NCI-H82 treated with DMSO at 0.1 percent for 48 hours (cell line): ENCODE results near the gene GPX6.
"Not testable (repeated sequence)": the region's sequence is repeated elsewhere in the genome, so short reads cannot be mapped to it uniquely, and the experiment has no call there.

Source experiments
- DNase-seq: peaks from one replicate; lab custom pipeline; 2025; ENCODE audit not compliant: unreplicated experiment; lab: John Stamatoyannopoulos, UW

The GPX6 gene

DNA sequence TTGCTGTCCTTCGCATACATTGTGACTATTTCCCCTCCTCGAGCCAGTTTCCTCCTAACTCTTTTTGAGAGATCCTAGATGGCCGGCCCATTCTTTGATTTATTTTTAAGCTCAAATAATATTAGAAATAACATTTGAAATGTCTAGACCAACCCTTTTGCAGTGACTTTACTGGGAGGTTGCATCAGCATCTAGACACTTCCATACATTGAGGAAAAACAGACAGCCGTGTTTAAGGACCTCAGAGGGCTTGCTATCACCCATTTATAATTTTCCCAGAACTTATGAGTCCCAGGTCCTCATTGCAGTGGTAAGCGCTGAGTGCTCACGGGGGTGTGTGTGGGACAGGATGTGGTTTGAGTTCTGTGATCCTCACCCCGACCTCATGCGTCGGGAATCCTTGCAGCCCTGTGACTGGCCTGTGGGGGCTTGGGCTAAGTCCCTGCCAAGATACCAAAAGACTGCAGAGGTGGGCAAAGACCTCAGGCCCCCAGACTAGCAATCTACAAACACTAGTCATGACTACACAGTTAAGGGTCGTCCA is 10.0 kb upstream of the GPX6 start, which contains the start of gene GPX5:
GPX5 (plus strand) TSS at position 386 of the 544 bp plus-strand sequence; CDS start at position 519, 133 bp downstream.
- DNase-seq, result no peak

GRCh38 chr6:28523241-28523622 is 7.6 kb upstream of the GPX6 start:
- peak; percentile 21 for DNase-seq

DNA sequence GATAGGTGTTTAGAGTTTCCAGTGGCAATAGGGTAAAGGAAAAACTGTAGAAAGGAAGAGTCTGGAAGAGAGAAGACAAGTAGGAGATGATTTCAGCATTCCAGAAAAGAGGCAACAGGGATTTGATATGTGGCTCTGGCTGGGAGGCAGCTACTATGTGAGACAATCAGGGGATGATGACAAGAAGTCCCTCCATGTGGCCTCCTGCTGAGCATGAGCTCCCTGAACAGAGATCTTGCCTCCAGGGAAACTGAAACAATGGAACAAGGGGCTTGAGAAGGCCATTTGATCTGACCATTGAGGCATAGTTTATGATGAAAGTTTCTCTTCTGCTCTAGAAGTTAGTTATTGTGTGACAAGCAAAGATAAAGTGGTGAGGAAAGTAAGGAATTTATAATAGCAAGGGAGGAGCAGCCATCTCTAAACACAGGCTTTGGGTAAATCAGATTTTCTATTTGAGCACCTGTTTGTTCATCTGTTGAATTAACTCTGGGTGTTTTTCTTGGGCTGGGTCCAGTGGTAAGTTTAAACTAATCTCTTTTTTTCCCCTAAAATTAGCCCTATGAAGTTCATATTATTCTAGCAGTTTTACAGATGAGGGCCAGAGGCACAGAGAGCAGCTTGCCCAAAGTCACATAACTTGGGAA is 7.1 kb upstream of the GPX6 start:
- peak; percentile 22 for DNase-seq

- no peak for DNase-seq
These were observed 2.4 kb upstream of the GPX6 start for GRCh38 chr6:28517964-28518363.

GRCh38 chr6:28512387-28512786 is 3.2 kb downstream of the GPX6 start:
- DNase-seq, result not testable (repeated sequence)

GRCh38 chr6:28511628-28512300 is 3.8 kb downstream of the GPX6 start:
- no peak for DNase-seq

GRCh38 chr6:28506807-28507475 is 8.7 kb downstream of the GPX6 start:
- DNase-seq, result no peak

- no peak for DNase-seq
These were observed 9.9 kb downstream of the GPX6 start for GRCh38 chr6:28505733-28506132.

DNA sequence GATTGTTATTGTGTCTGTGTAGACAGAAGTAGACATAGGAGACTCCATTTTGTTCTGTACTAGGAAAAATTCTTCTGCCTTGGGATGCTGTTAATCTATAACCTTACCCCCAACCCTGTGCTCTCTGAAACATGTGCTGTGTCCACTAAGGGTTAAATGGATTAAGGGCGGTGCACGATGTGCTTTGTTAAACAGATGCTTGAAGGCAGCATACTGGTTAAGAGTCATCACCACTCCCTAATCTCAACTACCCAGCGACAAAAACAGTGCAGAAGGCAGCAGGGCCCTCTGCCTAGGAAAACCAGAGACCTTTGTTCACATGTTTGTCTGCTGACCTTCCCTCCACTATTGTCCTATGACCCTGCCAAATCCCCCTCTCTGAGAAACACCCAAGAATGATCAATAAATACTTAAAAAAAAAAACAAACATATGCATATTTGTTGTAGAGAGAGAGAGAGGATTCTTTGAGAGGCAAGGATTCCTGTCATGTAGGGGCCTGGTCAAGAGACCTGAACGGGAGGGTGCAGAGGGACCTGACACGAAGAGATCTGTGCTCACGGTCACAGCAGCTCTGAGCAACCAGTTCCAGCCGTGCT is 12.8 kb downstream of the GPX6 start:
- not testable (repeated sequence) for DNase-seq

DNA sequence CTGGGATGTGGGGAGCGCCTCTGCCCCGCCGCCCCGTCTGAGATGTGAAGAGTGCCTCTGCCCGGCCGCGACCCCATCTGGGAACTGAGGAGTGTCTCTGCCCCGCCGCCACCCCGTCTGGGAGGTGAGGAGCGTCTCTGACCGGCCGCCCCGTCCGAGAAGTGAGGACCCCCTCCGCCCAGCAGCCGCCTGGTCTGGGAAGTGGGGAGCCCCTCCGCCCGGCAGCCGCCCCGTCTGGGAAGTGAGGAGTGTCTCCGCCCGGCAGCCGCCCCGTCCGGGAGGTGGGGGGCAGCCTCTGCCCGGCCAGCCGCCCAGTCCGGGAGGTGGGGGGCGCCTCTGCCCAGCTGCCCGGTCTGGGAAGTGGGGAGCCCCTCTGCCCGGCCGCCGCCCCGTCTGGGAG is 13.5 kb downstream of the GPX6 start:
- DNase-seq, result not testable (repeated sequence)

- DNase-seq, result no peak
These were observed 14.3 kb downstream of the GPX6 start for GRCh38 chr6:28501259-28501658.

DNA sequence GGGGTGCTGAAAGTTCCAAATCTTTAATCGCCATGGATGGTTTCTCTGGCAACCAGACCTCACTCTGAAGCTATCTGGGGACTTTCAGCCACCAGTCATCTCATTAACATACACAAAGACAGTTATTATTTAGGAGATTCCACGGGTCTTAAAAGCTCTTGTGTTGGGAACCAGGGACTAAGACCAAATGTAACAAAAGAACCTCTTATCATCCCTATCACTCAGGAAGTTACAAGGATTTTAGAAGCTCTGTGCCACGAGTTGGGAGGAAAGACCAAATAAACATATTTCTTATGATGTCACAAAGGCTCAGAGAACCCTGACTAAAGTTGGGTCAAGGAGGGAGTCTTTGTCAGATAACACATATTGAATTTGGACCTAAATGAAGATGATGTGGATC is 17.7 kb downstream of the GPX6 start:
- no peak for DNase-seq

- DNase-seq, result no peak
These were observed 18.3 kb downstream of the GPX6 start for GRCh38 chr6:28497306-28497705.

DNA sequence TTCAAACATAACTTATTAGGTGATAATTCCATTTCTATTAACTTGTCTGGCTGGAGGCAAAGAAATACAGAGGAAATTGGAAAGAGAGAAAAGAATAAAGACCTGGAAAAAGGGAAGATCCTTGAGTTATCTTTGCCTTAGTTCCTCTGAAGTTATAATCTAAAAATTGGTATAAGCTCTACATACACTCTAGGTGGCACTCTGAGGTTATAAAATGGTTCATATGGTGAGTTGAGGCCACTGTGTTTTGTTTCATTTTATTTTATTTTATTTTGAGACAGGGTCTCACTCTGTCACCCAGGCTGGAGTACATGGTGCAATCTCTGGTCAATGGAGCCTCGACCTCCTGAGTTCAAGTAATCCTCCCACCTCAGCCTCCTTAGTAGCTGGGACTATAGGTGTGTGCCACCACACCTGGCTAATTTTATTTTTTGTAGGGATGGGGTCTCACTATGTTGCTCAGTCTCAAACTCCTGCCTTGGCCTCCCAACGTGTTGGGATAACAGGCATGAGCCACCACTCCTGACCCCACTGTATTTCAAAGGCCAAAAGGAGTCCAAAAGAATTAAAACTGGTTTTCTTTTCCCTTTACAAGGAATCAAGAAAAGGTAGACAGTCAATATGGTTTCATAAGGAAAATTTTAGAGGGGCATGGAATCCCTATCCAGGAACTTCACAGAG is 19.4 kb downstream of the GPX6 start:
- DNase-seq, result no peak

DNA sequence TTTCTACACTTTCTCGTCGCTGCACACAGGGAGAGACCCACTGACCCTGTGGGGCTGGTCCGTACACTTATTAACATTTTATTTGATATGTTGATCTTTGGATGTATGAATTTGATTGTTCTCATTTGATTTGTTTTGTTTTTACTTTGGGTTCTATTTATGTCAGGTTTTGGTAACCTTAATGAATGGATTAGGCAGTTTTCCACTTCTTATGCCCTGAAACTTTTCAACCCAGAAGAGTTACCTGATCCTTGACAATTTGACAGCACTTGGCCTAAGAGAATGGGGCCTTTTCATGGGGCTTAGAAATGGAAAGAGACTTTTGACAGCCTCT is 23.6 kb downstream of the GPX6 start:
- DNase-seq, result no peak

DNA sequence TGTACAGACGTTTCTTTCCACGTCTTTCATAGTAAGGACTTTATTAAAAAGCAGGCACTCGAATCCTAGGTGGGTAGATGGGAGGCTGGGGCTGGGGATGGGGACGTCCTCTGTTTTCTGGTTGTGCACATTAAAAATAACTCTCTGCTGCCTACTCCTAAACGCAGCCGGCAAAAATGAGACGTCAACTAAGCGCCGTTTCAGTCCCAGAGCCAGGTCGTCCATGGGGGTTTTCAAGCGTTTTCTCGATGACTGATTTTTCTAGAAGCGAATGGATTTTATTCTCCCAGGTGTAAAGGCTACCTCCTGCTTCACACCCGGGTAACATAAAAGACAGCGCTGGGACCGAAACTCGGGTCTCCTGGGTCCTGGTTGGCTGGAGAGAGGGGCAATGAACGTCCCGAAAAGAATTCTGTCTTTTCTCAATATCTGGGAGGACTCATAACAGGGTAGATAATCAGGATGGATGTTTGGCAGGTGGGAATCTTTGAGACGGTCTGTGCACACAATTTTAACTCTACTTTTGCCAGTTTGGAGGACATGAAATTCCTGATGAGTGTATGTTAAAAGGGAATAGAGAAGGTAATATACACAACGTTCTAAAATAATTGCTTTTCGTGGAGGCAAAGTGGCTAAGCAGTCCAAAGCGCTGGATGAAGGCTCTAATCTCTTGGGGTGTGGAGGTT is 25.2 kb downstream of the GPX6 start:
- DNase-seq, result no peak

- no peak for DNase-seq
These were observed 26.0 kb downstream of the GPX6 start for GRCh38 chr6:28489366-28490204.

DNA sequence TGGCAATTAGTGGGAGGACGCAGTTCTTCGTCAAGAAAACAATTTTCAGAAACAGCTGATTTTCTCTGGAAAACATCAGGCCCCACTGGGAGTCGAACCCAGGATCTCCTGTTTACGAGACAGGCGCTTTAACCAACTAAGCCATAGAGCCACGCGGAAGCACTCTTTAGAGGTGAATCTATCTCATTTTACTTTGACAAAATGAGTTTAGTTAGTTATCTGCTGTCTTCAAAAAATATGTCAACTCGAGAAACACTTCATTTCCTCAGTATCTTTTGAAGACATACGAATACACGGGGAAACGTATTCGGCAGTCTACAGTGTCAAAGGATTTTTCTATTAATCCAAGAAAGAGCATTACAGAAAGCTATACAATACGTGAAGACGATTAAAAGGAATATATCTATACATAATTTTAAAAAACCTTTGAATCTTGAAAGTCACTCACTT is 26.7 kb downstream of the GPX6 start:
- DNase-seq, result no peak

DNA sequence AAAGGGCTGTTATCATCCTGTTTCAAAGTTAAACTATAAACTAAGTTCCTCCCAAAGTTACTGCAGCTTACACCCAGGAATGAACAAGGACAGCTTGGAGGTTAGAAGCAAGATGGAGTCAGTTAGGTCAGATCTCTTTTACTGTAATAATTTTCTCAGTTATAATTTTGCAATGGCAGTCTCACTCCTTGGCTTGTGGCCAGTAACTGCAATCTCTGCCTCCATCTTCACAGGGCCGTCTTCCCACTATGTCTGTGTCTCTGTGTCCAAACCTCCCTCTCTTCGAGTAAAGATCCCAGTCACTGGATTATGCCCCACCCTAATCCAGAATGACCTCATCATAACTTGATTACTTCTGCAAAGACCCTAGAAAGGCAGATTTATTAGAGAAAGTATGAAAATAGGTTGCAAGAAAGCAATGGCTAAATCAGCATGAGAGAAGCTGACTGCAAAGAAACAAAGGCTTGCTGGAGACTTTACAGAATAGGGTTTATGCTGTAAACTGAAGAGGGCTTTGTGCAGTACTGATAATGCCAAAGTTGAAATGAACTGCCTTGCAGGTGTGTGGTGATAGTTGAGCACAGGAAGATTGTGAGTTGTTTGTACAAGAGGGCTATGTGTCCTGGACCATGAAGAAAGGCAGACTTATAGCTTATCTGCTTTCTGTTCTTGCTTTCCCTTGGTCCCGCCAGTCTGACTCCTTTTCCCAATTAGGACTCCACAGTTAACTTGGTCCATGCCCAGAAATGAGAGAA is 28.4 kb downstream of the GPX6 start:
- no peak for DNase-seq
